K562 treated with DMSO at 1 percent for 12 hours (cell line): ENCODE measurements around the gene DOCK6. TPM values are rescaled to one million over a fixed set of nuclear protein-coding genes. Genes with fewer than 3 reads are reported as not detected.

ENCODE experiments used
- total RNA-seq: library from RNA; unstranded; fragments of 300-600 nt; gene quantifications from 2 replicates; pipeline ENCODE4 v1.2.3, GENCODE V29; 2022; ENCODE audit not compliant: insufficient read depth

Gene DOCK6
- total RNA-seq: 5.7 and 22.5 TPM in 2 replicates

GRCh38 chr19:11261971-11262839 is at the start of gene DOCK6:
Gene DOCK6 (minus strand): TSS chr19:11262524. CDS start chr19:11262440, 84 bp downstream.

DNA sequence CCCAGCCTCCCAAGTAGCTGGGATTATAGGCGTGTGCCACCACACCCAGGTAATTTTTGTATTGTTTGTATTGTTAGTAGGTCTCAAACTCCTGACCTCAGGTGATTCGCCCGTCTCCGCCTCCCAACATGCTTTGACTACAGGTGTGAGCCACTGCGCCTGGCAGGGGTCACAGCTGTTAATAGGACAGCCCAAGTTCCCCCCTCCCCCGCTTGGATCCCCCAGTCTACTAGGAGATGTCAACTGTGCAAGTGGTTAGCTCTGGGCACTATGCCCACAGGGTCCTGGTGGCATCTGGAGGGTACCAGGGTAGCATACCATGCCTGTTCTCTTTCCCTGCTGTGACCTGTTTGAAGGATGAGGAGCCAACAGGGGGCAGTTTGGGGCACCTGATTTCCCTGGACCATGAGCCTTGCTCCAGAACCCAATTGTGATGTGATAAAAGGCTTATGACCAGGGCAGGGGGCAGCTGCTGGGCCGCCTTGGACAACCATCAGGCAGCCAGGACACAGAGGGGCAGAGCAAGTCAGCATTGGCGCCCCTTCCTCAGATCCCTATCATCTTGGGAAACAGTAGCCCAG is 33.4 kb upstream of the DOCK6 start, which contains the start of gene TSPAN16:
TSPAN16 (plus strand) TSS at position 496 of the 581 bp plus-strand sequence. CDS start 138 bp downstream, outside the sequence.

GRCh38 chr19:11239377-11240000 is 22.8 kb downstream of the DOCK6 start, which contains the start of gene ANGPTL8:
Gene ANGPTL8 (plus strand): TSS chr19:11239619. CDS start chr19:11239638, 19 bp downstream.

DNA sequence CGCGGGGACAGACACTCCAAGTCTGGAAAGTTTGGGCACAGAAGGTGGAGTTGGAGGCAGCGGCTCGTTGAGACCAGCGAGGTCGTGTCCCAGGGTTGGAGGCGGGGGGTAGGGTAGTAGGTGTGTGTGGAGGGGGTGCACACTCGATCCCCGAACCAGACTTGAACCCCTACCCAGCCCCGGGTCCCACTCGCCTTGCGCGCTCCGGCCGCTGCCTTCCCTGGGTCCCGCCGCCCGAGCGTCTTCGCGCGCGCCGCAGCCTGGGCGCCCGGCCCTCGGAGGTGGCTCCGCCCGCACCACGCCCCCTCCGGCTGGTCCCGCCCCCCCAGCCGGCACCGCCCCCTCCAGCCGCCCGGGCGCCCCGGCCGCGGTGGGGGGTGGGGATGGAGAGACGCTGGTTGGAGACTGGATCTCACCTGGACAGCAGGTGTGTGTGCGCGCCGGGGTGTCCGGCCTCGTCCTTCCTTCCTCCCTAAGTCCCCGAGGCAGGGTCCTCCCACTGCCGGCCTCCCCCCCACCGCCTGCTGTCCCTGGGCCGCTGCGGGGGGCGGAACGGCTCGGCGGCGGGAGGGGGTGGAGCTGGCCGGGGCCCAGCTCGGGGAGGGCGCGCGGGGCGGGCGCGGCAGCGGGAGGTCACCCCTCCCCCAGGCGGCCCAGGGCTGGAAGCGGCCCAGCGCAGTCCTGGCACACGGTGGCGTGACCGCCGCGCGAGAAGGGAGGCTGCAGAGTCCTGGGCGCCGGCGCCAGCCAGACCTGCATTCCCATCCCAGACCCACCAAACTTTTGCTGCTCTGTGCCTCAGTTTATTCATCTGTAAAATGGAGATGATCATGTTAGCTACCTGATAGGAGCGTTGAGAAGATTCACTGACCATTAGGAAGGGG is 64.8 kb downstream of the DOCK6 start, which contains the start of gene KANK2:
KANK2 (minus strand) TSS at position 255 of the 884 bp plus-strand sequence. CDS start 3,034 bp downstream, outside the sequence.

DNA sequence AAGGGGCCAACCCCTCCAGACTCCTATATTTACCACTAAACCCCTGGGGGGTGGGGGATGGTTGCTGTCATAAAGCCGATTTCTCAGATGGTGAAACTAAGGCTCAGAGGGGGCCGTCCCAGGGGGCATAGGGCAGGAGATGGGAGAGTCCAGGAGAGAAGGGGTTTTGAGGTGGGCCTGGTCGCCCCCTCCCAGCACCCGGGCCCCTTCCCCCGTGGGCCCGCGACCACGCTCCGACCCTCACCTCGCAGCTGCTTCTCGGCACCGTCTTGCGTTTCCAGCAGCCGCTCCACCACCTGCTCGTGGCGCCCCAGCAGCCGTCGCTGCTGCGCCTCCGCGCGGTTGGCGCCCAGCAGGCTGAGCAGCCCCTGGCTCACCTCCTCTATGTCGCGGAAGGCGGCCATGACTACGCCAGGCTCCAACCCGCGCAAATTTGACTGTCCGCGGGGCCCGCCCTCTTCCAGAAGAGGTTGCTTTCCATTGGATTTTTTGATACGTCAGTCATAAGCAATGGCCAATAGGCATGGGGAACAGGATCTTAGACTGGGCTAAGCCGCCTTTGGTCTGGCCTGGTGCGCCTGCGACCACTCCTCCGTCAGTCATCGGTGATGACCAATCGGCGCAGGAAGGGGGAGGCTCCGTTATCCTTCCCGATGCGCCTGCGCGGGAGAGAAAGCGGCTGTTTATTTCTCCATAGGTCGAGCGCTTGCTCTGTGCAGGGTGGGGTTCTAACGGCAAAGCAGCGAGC is 106.8 kb downstream of the DOCK6 start, which contains the start of gene SPC24:
SPC24 (minus strand) TSS at position 410 of the 748 bp plus-strand sequence; CDS start at position 404, 6 bp downstream.

Other genes starting within 250 kb of the DOCK6 start
- gene LDLR, start 173.1 kb downstream of the DOCK6 start, total RNA-seq: 17.5 and 47.0 TPM in 2 replicates
- gene SPC24, start 106.7 kb downstream of the DOCK6 start, total RNA-seq: 32.5 and 40.5 TPM in 2 replicates
- gene KANK2, start 65.0 kb downstream of the DOCK6 start, total RNA-seq: 14.5 and 56.0 TPM in 2 replicates
- gene ANGPTL8, start 22.9 kb downstream of the DOCK6 start, total RNA-seq: not detected in 2 replicates
- gene TSPAN16, start 33.6 kb upstream of the DOCK6 start, total RNA-seq: not detected in 2 replicates
- 2.0 and 5.5 TPM in 2 replicates for gene RAB3D, start 77.1 kb upstream of the DOCK6 start, total RNA-seq
- gene TMEM205, start 83.7 kb upstream of the DOCK6 start, total RNA-seq: 63.8 and 74.8 TPM in 2 replicates
- 8.4 and 20.3 TPM in 2 replicates for gene CCDC159, start 84.0 kb upstream of the DOCK6 start, total RNA-seq
- gene PLPPR2, start 92.9 kb upstream of the DOCK6 start, total RNA-seq: 23.2 and 37.6 TPM in 2 replicates
- gene SWSAP1, start 112.1 kb upstream of the DOCK6 start, total RNA-seq: 4.0 and 4.5 TPM in 2 replicates
- 11.9 and 13.5 TPM in 2 replicates for gene EPOR, start 121.8 kb upstream of the DOCK6 start, total RNA-seq
- 1.3 and 2.0 TPM in 2 replicates for gene RGL3, start 156.8 kb upstream of the DOCK6 start, total RNA-seq
- 1.1 TPM in 1 of 2 replicates, not detected in the other for gene ODAD3, start 172.6 kb upstream of the DOCK6 start, total RNA-seq
- 269 and 367 TPM in 2 replicates for gene PRKCSH, start 173.1 kb upstream of the DOCK6 start, total RNA-seq
- not detected in 2 replicates for gene ELAVL3, start 218.5 kb upstream of the DOCK6 start, total RNA-seq
- gene ZNF653, start 243.3 kb upstream of the DOCK6 start, total RNA-seq: 9.0 and 9.8 TPM in 2 replicates